GM12892 (cell line): ENCODE data around the gene GPR152.

Experiments
- POLR2A ChIP-seq: IDR thresholded peaks from 2 replicates; pipeline ENCODE4 v1.6.1; 2011; ENCODE audit warnings: low read depth, low read length, control low read depth
- POLR2AphosphoS5 ChIP-seq: IDR thresholded peaks from 2 replicates; pipeline ENCODE4 v1.6.1; 2011; ENCODE audit warnings: low read depth, low read length, control low read depth
- TAF1 ChIP-seq: IDR thresholded peaks from 2 replicates; pipeline ENCODE4 v1.6.1; 2011; ENCODE audit warnings: low read depth, mild to moderate bottlenecking, control low read depth, low read length, borderline replicate concordance

DNA sequence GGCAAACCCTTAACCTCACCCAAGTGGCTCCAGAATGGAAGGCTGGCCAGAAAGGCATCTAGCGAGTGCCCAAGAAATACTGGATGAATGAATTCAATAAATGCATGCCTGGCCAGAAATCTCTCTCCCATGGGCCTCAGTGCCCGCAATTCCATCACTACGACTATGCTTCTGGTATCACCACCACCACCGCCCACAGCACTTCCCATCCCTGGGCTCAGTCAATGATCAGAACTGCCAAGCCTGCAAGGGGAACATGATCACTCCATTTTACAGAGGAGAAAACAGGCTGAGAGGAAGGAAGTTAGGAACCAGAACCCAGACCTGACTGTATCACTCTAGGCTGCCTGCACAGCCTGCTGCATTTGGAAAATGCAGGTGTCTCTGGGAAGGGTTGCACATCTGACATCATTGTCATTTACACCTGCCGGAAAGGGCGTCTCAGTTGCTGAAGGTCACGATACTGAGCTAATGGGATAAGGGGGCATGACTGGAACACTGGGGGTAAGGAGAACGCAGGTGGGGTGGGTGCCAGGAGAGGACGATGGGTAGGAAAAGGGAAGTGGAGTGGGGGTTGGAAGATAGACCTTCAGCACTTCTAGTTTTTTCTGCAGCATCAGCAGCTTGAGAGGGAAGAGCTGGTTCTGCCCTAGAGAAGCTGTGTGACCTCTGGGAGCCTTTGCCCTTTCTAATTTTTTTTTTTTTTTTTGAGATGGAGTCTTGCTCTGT, 3.2 kb downstream of the GPR152 start:
- no peak for TF ChIP-seq POLR2AphosphoS5
- no peak for TF ChIP-seq TAF1
- no peak; the same call in 1 of the 2 replicates for TF ChIP-seq POLR2A
